GM23338 (cell line): ENCODE data around the gene BBX.

Source experiments
- CREB1 ChIP-seq: fragments of 250-450 bp; sonication (Bioruptor Pico); IDR thresholded peaks from 2 replicates; pipeline ENCODE4 v1.5.0; 2020; ENCODE audit warnings: low read depth, mild to moderate bottlenecking, moderate library complexity
- CTCF ChIP-seq, 2 experiments: fragments of 200-600 bp in 1 of 2; sonication (generic) in 1 of 2; conservative IDR thresholded peaks; 2 replicates each; pipeline versions ENCODE4 v1.5.1 to v1.6.1; 2016 to 2017; ENCODE audit warnings: antibody characterized with exemption in 2 of 2, low read depth in 2 of 2, mild to moderate bottlenecking in 2 of 2, moderate library complexity in 1 of 2
- EZH2 ChIP-seq: fragments of 200-600 bp; sonication (generic); IDR thresholded peaks from one replicate; pipeline ENCODE4 v1.8.0; 2017; ENCODE audit warnings: antibody characterized with exemption, mild to moderate bottlenecking, low read depth; ENCODE audit not compliant: unreplicated experiment
- EZH2phosphoT487 ChIP-seq: fragments of 200-600 bp; sonication (generic); IDR thresholded peaks from one replicate; pipeline ENCODE4 v1.8.1; 2018; ENCODE audit warnings: antibody characterized with exemption; ENCODE audit not compliant: unreplicated experiment
- JUNB ChIP-seq: IDR thresholded peaks from one replicate; pipeline ENCODE4 v1.6.1; 2016; ENCODE audit warnings: antibody characterized with exemption; ENCODE audit not compliant: unreplicated experiment
- POLR2AphosphoS5 ChIP-seq: IDR thresholded peaks from 2 replicates; pipeline ENCODE4 v1.6.1; 2016; ENCODE audit warnings: antibody characterized with exemption, low read depth
- REST ChIP-seq: IDR thresholded peaks from one replicate; pipeline ENCODE4 v1.6.1; 2018; ENCODE audit warnings: antibody characterized with exemption; ENCODE audit not compliant: unreplicated experiment
- ZNF114 ChIP-seq: fragments of 250-450 bp; sonication (Bioruptor Pico); IDR thresholded peaks from 2 replicates; pipeline ENCODE4 v1.5.0; 2020; ENCODE audit warnings: mild to moderate bottlenecking, moderate library complexity
- ZNF462 ChIP-seq: fragments of 250-450 bp; sonication (Bioruptor Pico); IDR thresholded peaks from 2 replicates; pipeline ENCODE4 v1.5.0; 2020; ENCODE audit warnings: mild to moderate bottlenecking, moderate library complexity

- no peak for TF ChIP-seq CTCF (conservative IDR thresholded peaks at IDR 0.05; ENCODE audit: low read depth in 2 of 2)
- no peak for TF ChIP-seq EZH2
- no peak for TF ChIP-seq POLR2AphosphoS5
- TF ChIP-seq EZH2phosphoT487, result no peak
- no peak for TF ChIP-seq REST
- no peak for TF ChIP-seq ZNF462
- TF ChIP-seq JUNB, result no peak
- TF ChIP-seq ZNF114 (CRISPR knock-in tag), result no peak
- no peak for TF ChIP-seq CREB1 (CRISPR knock-in tag)
Observed at GRCh38 chr3:107847791-107848190, 325.0 kb downstream of the BBX start.
